SK-N-SH treated with all-trans-retinoic acid at 6 μM for 48 hours (cell line): ENCODE results near the gene ADAP1.

Source experiments
- BACH2 ChIP-seq: fragments of 250-450 bp; sonication (Bioruptor Pico); IDR thresholded peaks from 2 replicates; pipeline ENCODE4 v1.9.0; 2021; ENCODE audit warnings: mild to moderate bottlenecking, borderline replicate concordance
- ZFP30 ChIP-seq: fragments of 450-650 bp; formaldehyde crosslinking; IDR thresholded peaks from 2 replicates; pipeline ENCODE4 v1.5.0; 2022; ENCODE audit warnings: mild to moderate bottlenecking, moderate library complexity

DNA sequence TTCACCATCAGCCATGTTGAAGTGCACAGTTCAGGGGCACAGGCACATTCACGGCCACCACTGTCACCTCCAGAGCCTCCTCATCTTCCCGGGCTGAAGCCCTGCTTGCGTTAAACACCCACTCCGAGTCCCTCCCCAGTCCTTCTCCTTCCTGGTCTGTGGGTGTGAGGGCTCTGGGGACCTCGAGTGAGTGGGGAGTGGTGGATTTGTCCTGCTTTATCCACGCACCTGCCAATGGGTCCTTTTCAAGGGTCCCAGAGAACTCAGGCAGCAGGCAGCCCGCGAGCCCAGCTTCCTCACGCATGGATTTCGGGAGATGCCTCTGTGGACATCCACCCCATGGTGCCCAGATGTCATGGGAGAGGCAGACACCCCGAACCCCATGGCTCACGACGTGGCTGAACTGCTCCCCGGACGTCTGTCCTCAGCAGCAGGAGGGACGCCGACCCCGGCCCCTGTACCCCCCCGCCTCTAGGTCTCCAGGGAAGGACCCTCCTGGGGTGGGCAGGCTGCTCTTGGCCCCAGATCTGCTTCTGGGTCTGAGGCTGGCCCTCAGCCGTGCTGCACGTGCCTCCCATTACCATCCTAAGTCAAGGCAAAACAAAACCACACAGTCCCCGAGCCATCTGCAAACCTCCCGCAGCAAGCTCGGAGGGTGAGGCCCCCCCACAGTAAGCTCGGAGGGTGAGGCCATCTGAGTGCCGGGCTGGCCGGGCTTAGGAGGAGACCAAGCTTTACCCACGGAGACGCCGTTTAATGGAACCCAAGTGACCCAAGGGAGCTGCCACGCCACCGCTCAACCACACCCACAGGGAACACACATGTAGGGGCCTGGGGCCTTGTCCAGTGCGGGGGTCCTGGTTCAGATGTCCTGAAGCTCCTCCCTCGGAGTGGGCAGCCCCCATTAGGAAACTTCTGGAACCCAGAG, 37.5 kb upstream of the ADAP1 start:
- TF ChIP-seq ZFP30 (no peak), BACH2 (CRISPR knock-in tag) (no peak)
